GM19238 (cell line): ENCODE results near the gene TAS2R43.
"Not testable (repeated sequence)": the region's sequence is repeated elsewhere in the genome, so short reads cannot be mapped to it uniquely, and the experiment has no call there.

ENCODE experiments used
- DNase-seq: peaks from one replicate; pipeline ENCODE4 v3.0.0; 2011; ENCODE audit warnings: low spot score; ENCODE audit not compliant: insufficient read length

The TAS2R43 gene

DNA sequence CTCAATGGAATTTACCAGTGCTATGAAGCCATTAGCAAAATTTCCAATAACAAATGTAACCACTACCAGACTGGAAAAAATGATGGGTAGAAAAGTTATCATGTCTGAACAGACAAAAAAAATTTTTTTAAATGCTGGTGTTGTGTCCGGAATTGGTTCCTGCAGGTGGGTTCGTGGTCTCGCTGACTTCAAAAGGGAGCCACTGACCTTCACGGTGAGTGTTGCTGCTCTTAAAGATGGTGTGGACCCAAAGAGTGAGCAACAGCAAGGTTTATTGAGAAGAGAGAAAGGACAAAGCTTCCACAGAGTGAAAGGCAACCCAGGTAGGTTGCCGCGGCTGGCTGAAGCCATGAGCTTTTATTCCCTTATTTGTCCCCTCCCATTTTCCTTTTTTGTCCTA is at the start of gene TAS2R43:
Gene TAS2R43 (minus strand): TSS at position 186 of the 400 bp plus-strand sequence. CDS start 84 bp downstream, at position 102.
- DNase-seq: no peak

DNA sequence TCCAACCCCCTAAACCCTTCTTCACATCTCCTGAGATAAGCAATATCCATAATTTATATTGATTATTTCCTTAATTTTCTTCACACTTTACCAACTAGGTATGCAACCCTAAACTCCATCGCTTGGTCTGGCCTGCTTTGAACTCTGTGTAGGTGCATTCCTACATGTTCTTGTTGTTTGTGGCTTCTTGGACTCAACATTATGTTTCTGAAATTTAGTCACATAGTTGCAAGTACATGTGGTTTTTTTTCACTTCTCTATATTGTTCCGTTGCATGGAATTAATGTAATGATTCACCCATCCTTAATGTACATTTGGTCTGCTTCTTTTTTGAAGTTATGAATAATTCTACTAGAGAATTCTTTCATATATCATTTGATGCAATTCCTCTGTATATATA is 44.0 kb upstream of the TAS2R43 start:
- DNase-seq: no peak

DNA sequence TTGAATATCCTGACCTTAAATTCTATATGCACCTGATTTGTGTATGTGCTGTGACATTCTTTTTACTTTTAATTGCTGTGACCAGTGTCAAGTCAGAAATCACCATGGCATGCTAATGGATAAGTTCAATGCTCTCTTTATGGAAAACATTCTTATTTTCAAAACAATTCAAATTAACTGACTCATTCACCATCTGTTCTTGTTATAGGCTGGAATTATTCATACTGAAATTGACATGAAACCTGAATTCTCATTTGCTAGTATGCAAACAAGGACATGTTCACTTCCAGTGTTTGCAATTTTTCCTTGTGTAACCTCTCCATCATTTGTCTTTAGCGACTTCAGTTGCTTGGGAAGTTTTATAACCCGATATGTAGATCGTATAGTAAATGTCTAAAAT is 42.2 kb upstream of the TAS2R43 start, which contains the start of gene TAS2R30:
Gene TAS2R30 (minus strand): TSS at position 340 of the 400 bp plus-strand sequence. CDS start 400 bp downstream, outside the sequence.
- no peak for DNase-seq

GRCh38 chr12:11133816-11134215 is 41.7 kb upstream of the TAS2R43 start:
- no peak for DNase-seq

GRCh38 chr12:11133162-11133561 is 41.0 kb upstream of the TAS2R43 start:
- no peak for DNase-seq

DNA sequence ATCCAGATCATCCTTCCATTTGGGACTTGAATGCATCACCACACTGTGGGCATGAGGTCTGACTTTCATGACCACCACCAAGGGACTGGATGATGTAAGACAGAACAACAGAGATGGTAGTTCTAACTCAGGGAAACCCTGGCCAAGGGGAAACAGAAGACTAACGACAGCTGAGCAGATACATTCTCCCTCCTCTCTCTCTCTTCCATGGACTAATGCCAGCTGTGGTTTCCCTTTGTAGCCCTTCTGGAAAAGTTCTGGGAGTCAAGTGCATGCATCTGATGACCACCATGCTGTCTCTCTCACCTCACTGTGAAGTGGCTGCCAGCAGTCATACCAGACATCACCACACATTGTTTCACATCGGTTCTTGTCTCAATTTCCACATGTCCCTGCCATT is 38.9 kb upstream of the TAS2R43 start:
- DNase-seq: no peak

- DNase-seq: no peak
Observed at GRCh38 chr12:11130382-11130781, 38.3 kb upstream of the TAS2R43 start.

- not testable (repeated sequence) for DNase-seq
Observed at GRCh38 chr12:11114130-11114529, 22.0 kb upstream of the TAS2R43 start.

DNA sequence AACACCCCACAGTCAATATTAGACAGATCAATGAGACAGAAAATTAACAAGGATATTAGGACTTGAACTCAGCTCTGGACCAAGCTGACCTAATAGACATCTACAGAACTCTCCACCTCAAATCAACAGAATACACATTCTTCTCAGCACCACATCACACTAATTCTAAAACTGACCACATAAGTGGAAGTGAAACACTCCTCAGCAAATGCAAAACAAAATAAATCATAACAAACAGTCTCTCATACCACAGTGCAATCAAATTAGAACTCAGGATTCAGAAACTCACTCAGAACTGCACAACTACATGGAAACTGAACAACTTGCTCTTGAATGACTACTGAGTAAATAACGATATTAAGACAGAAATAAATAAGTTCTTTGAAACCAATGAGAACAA is 19.1 kb upstream of the TAS2R43 start:
- not testable (repeated sequence) for DNase-seq

DNA sequence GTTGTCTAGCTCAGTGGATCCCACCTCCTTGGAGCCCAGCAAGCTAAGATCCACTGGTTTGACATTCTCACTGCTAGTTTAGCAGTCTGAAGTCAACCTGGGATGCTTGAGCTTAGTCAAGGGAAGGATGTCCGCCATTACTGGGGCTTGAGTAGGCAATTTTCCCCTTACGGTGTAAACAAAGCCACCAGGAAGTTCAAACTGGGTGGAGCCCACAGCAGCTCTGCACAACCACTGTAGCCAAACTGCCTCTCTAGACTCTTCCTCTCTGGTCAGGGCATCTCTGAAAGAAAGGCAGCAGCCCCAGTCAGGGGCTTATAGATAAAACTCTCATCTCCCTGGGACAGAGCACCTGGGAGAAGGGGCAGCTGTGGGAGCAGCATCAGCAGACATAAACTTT is 16.7 kb upstream of the TAS2R43 start:
- no peak for DNase-seq

DNA sequence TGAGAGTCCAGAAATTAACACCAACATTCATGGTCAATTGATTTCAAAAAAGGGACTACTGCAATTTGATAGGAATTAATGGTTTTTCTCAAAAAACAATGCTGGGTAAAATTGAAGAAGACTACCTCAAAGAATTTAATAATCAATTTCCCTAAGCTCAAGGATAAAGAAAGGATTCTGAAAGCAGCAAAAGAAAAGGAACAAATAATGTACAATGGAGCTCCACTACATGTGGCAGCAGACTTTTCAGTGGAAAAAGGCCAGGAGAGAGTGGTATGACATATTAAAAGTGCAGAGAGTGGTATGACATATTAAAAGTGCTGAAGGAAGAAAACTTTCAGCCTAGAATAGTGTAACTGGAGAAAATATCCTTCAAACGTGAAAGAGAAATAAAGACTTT is 15.6 kb upstream of the TAS2R43 start:
- no peak for DNase-seq

DNA sequence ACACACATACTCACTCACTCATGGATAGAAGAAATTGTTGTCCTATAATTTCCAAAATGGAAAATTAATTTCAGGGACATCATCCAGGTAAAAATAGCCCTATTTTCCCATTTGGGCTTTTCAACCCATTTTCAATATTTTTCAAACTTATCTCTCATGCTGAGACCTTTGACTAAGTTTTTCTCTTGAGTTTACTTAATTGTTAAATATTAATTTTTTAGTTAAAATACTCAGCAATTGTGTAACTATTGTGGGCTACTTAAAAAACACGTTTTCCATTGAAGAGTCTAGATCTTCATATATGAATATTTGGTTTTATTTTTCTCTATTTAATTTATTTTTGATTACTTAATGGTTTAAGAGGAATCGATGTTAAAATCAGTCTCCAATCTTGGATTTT is 14.2 kb upstream of the TAS2R43 start:
- DNase-seq: no peak

- DNase-seq: no peak
Observed at GRCh38 chr12:11105546-11105945, 13.4 kb upstream of the TAS2R43 start.

DNA sequence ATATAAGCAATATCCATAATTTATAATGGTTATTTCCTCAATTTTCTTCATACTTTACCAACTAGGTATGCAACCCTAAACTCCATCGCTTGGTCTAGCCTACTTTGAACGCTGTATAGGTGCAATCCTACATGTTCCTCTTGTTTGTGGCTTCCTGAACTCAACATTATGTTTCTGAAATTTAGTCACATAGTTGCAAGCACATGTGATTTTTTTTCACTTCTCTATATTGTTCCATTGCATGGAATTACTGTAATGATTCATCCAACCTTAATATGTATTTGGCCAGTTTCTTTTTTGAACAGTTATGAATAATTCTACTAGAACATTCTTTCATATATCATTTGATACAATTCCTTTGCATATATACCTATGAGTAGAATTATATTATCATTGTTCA is 2.8 kb upstream of the TAS2R43 start:
- DNase-seq: not testable (repeated sequence)

DNA sequence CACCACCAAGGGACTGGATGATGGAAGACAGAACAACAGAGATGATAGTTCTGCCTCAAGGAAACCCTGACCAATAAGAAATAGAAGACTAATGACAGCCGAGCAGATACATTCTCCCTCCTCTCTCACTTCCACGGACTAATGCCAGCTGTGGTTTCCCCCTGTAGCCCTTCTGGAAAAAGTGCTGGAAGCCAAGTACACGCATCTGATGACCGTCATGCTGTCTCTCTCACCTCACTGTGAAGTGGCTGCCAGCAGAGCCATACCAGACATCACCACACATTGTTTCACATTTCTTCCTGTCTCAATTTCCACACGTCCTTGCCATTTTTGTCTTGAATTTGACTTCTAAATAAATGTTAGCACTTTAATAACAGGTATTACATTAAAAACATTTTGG is 2.9 kb downstream of the TAS2R43 start:
- no peak for DNase-seq

- peak; percentile 2 for DNase-seq
Observed at GRCh38 chr12:11085419-11085818, 6.7 kb downstream of the TAS2R43 start.

DNA sequence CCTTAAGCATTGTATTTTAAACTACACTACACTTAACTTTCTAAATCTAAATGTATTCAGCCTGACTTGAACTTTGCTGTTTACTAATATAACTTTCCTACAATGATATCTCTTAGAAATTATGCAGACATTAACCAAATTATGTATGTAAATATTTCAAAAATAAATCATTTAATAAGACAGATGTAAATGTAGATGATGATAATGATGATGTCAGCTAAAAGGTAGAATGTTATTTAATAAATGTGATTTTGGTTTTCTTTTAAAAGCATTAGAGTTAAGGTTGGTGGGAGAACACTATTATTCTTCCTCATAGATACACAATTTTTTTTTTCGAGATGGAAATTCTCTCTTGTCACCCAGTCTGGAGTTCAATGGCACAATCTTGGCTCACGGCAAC is 10.1 kb downstream of the TAS2R43 start:
- DNase-seq: no peak

- DNase-seq: no peak
Observed at GRCh38 chr12:11078246-11078645, 13.9 kb downstream of the TAS2R43 start.

GRCh38 chr12:11075642-11076041 is 16.5 kb downstream of the TAS2R43 start:
- no peak for DNase-seq

GRCh38 chr12:11071414-11071813 is 20.7 kb downstream of the TAS2R43 start:
- DNase-seq: no peak

- no peak for DNase-seq
Observed at GRCh38 chr12:11070999-11071398, 21.1 kb downstream of the TAS2R43 start.

DNA sequence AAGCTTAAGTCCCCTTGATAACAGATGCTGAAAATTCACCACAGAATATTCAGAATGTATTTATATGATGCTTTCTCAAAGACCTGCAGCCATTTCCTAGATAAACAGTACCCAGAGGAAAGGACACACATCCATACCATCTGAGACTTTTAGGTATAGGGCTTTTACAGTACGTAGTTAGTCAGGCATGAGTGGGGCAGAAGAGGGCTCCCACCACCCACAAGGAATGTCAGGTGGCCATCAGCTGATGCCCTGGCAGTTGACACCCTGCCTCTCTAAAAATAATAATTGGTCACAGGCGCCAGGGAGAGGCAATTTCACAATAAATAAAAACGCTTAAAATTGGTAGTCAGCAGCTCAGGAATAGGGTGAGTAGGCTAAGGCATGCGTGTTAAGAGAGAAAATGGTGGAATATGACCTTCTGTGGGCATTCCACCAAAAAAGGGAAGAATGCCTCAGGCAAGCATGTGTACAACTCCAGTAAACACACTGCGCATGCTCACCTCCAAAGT is 22.2 kb downstream of the TAS2R43 start:
- DNase-seq: no peak

GRCh38 chr12:11067514-11067913 is 24.6 kb downstream of the TAS2R43 start:
- no peak for DNase-seq

DNA sequence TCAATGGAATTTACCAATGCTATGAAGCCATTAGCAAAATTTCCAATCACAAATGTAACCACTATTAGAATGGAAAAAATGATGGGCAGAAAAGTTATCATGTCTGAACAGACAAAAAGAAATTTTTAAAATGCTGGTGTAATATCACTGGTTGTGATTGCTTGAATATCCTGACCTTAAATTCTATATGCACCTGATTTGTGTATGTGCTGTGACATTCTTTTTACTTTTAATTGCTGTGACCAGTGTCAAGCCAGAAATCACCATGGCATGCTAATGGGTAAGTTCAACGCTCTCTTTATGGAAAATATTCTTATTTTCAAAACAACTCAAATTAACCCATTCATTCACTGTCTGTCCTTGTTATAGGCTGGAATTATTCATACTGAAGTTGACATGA is 29.9 kb downstream of the TAS2R43 start, which contains the start of gene TAS2R46:
Gene TAS2R46 (minus strand): TSS at position 101 of the 400 bp plus-strand sequence. CDS start 0 bp downstream, at position 101.
- not testable (repeated sequence) for DNase-seq
